KMS-11 (cell line): Measurements from ENCODE around the gene DNAJC17.

ENCODE experiments used
- H2AFZ ChIP-seq: fragments of 200-600 bp; sonication (generic); 2 replicates; pipeline ENCODE4 v1.6.1; 2016; ENCODE audit warnings: antibody characterized with exemption, mixed run types, low read depth
- H3K27ac ChIP-seq: fragments of 200-600 bp; sonication (generic); 2 replicates; pipeline ENCODE4 v1.6.1; 2016; ENCODE audit warnings: mild to moderate bottlenecking, mixed run types
- H3K27me3 ChIP-seq: fragments of 200-600 bp; sonication (generic); 2 replicates; pipeline ENCODE4 v1.6.1; 2017; ENCODE audit warnings: mild to moderate bottlenecking, low read depth, mixed run types, moderate library complexity; ENCODE audit not compliant: insufficient read depth
- H3K36me3 ChIP-seq: fragments of 200-600 bp; sonication (generic); 2 replicates; pipeline ENCODE4 v1.6.1; 2017; ENCODE audit warnings: mild to moderate bottlenecking, mixed run types; ENCODE audit not compliant: insufficient read depth
- H3K4me1 ChIP-seq: fragments of 200-600 bp; sonication (generic); 2 replicates; pipeline ENCODE4 v1.6.1; 2016; ENCODE audit warnings: mild to moderate bottlenecking, low read depth, mixed run types; ENCODE audit not compliant: poor library complexity, severe bottlenecking
- H3K4me2 ChIP-seq: fragments of 200-600 bp; sonication (generic); 2 replicates; pipeline ENCODE4 v1.7.0; 2016; ENCODE audit warnings: mild to moderate bottlenecking, mixed run types
- H3K4me3 ChIP-seq: fragments of 200-600 bp; sonication (generic); IDR thresholded peaks from 2 replicates; pipeline ENCODE4 v1.6.1; 2017; ENCODE audit warnings: low read depth, low read length, mixed read lengths; ENCODE audit not compliant: insufficient read depth
- H3K79me2 ChIP-seq: fragments of 200-600 bp; sonication (generic); 2 replicates; pipeline ENCODE4 v1.6.1; 2016; ENCODE audit warnings: low read depth, mixed run types; ENCODE audit not compliant: insufficient read depth
- H3K9ac ChIP-seq: fragments of 200-600 bp; sonication (generic); 2 replicates; pipeline ENCODE4 v1.6.1; 2016; ENCODE audit warnings: mild to moderate bottlenecking, mixed run types
- H4K20me1 ChIP-seq: fragments of 200-600 bp; sonication (generic); 2 replicates; pipeline ENCODE4 v1.6.1; 2016; ENCODE audit warnings: mild to moderate bottlenecking, mixed run types; ENCODE audit not compliant: insufficient read depth
- CTCF ChIP-seq: fragments of 200-600 bp; sonication (generic); conservative IDR thresholded peaks from 2 replicates; pipeline ENCODE4 v1.6.1; 2017; ENCODE audit warnings: low read depth, mild to moderate bottlenecking, antibody characterized with exemption, low read length, moderate library complexity, mixed read lengths

Gene DNAJC17

GRCh38 chr15:40751745-40752144 lies 55.5 kb downstream of the DNAJC17 start:
- no peak for TF ChIP-seq CTCF
- H2AFZ ChIP-seq = no peak overlapping the region
- H3K4me2 ChIP-seq = no peak overlapping the region

GRCh38 chr15:40750885-40751284 lies 56.4 kb downstream of the DNAJC17 start:
- H3K27ac ChIP-seq = no peak overlapping the region
- no peak overlapping the region for H3K4me2 ChIP-seq
- no peak for TF ChIP-seq CTCF
- H3K4me1 ChIP-seq = peaks cover 53% of the 10 kb centered on the region
- H3K9ac ChIP-seq = no peak overlapping the region
- H4K20me1 ChIP-seq = no peaks in the 10 kb centered on the region
- H3K4me3 ChIP-seq = no peak overlapping the region
- H3K36me3 ChIP-seq = peaks cover 2% of the 10 kb centered on the region; the same call in 1 of the 2 replicates
- H2AFZ ChIP-seq = no peak overlapping the region
- peaks cover 33% of the 10 kb centered on the region for H3K79me2 ChIP-seq
- H3K27me3 ChIP-seq = no peaks in the 10 kb centered on the region

More at GRCh38 chr15:40751745-40752144, 55.5 kb downstream of the DNAJC17 start:
- H3K27me3 ChIP-seq = no peaks in the 10 kb centered on the region
- H3K4me3 ChIP-seq = no peak overlapping the region
- H3K27ac ChIP-seq = no peak overlapping the region
- H4K20me1 ChIP-seq = no peaks in the 10 kb centered on the region
- peaks cover 46% of the 10 kb centered on the region for H3K4me1 ChIP-seq
- peaks cover 33% of the 10 kb centered on the region for H3K79me2 ChIP-seq
- H3K36me3 ChIP-seq = peaks cover 2% of the 10 kb centered on the region; the same call in 1 of the 2 replicates
- no peak overlapping the region for H3K9ac ChIP-seq

- H3K4me3 ChIP-seq = no peak overlapping the region
- H4K20me1 ChIP-seq = no peaks in the 10 kb centered on the region
- peaks cover 2% of the 10 kb centered on the region; the same call in 1 of the 2 replicates for H3K36me3 ChIP-seq
- no peak overlapping the region for H3K27ac ChIP-seq
- no peak overlapping the region for H3K9ac ChIP-seq
- no peak overlapping the region for H3K4me2 ChIP-seq
- peaks cover 65% of the 10 kb centered on the region for H3K4me1 ChIP-seq
- TF ChIP-seq CTCF = no peak
- no peak overlapping the region for H2AFZ ChIP-seq
- H3K79me2 ChIP-seq = peaks cover 26% of the 10 kb centered on the region
- H3K27me3 ChIP-seq = no peaks in the 10 kb centered on the region
Measured at GRCh38 chr15:40749151-40749630, 58.1 kb downstream of the DNAJC17 start.

- TF ChIP-seq CTCF = no peak
- no peaks in the 10 kb centered on the region for H3K27me3 ChIP-seq
- no peak overlapping the region for H2AFZ ChIP-seq
- peak overlapping the region; percentile 24; the same call in 1 of the 2 replicates for H3K27ac ChIP-seq
- H4K20me1 ChIP-seq = no peaks in the 10 kb centered on the region
- peaks cover 14% of the 10 kb centered on the region for H3K79me2 ChIP-seq
- peaks cover 2% of the 10 kb centered on the region; the same call in 1 of the 2 replicates for H3K36me3 ChIP-seq
- no peak overlapping the region for H3K4me3 ChIP-seq
- no peak overlapping the region for H3K9ac ChIP-seq
- peaks cover 66% of the 10 kb centered on the region for H3K4me1 ChIP-seq
- peak overlapping the region; percentile 9; the same call in 1 of the 2 replicates for H3K4me2 ChIP-seq
Measured at GRCh38 chr15:40747685-40748631, 59.3 kb downstream of the DNAJC17 start.
